Upper lobe of left lung (tissue), 6 donors: ENCODE data around the gene RBM20. TPM values are rescaled to one million over a fixed set of nuclear protein-coding genes. Genes with fewer than 3 reads are reported as not detected.

Experiments
- ATAC-seq, 2 donors: fragments of 200-7000 bp; cut with Tn5 transposase; one replicate each; pipeline ENCODE4 v1.9.1; 2022; ENCODE audit warnings: mild to moderate bottlenecking in 2 of 2, moderate library complexity in 2 of 2; ENCODE audit not compliant: low FRiP score in 2 of 2
- DNase-seq, 2 donors: peaks; one replicate each; pipeline ENCODE4 v3.0.0-alpha.2; 2019 to 2020
- H3K27ac ChIP-seq, 4 donors: fragments of 200-600 bp; sonication (generic); one replicate each; pipeline ENCODE4 v1.5.1; 2016 to 2019
- H3K27me3 ChIP-seq, 4 donors: fragments of 200-600 bp; sonication (generic); one replicate each; pipeline ENCODE4 v1.5.1; 2017 to 2019
- H3K36me3 ChIP-seq, 4 donors: fragments of 200-600 bp; sonication (generic); one replicate each; pipeline ENCODE4 v1.5.1; 2016 to 2019
- H3K4me1 ChIP-seq, 4 donors: fragments of 200-600 bp; sonication (generic); one replicate each; pipeline ENCODE4 v1.5.1; 2018 to 2019
- H3K4me3 ChIP-seq, 4 donors: fragments of 200-600 bp; sonication (generic); one replicate each; pipeline ENCODE4 v1.5.1; 2017 to 2019; ENCODE audit warnings: mild to moderate bottlenecking in 2 of 4, moderate library complexity in 1 of 4
- H3K9me3 ChIP-seq, 4 donors: fragments of 200-600 bp; sonication (generic); one replicate each; pipeline ENCODE4 v1.5.1; 2018 to 2019
- CTCF ChIP-seq, 6 experiments: fragments of 450-650 bp in 4 of 6; fragments of 200-600 bp in 2 of 6; sonication (generic) in 2 of 6; IDR thresholded peaks; one replicate each; pipeline ENCODE4 v1.5.1; 2016 to 2019; ENCODE audit warnings: antibody characterized with exemption in 6 of 6
- EP300 ChIP-seq, 4 donors: sonication (generic); formaldehyde crosslinking; IDR thresholded peaks; one replicate each; pipeline ENCODE4 v1.5.1; 2017; ENCODE audit warnings: antibody characterized with exemption in 4 of 4, control low read depth in 2 of 4
- POLR2A ChIP-seq, 4 donors: fragments of 450-650 bp; IDR thresholded peaks; one replicate each; pipeline ENCODE4 v1.5.1; 2016 to 2017; ENCODE audit warnings: antibody characterized with exemption in 4 of 4, mild to moderate bottlenecking in 2 of 4
- POLR2AphosphoS5 ChIP-seq, 2 donors: sonication (generic); formaldehyde crosslinking; IDR thresholded peaks; one replicate each; pipeline ENCODE4 v1.5.1; 2017; ENCODE audit warnings: antibody characterized with exemption in 2 of 2
- WGBS, 2 donors: methylation state at CpG; one replicate each; pipeline ENCODE4 v1.1.5; 2017 to 2018; 5-methylcytosine and 5-hydroxymethylcytosine counted together
- total RNA-seq, 6 donors: library from RNA; depleted of rRNA in 4 of 6; stranded (reverse); fragments of >200 nt in 4 of 6; gene quantifications; one replicate each; pipeline versions ENCODE4 v1.1.0 to v1.2.1, GENCODE V29; 2016 to 2021
- donor health status: DM: no; HTN: no; CAD: no; lungs with moderate emphysema.
- donor health status: DM: no; HTN: yes; CAD: no; lungs with severe emphysema.

RBM20 gene
- total RNA-seq, 6 donors from 2014 or later, result 0.11 to 7.5 (median 1.5) TPM

- 77 to 87% methylated on average over 8 of the region's 8 CpGs for WGBS, 2 donors
- no peaks in the 10 kb centered on the region for H3K36me3 ChIP-seq
- TF ChIP-seq POLR2A (IDR thresholded peaks at IDR 0.05), result no peak
- TF ChIP-seq CTCF (IDR thresholded peaks at IDR 0.05), result no peak
- TF ChIP-seq POLR2AphosphoS5 (IDR thresholded peaks at IDR 0.05), result no peak
- TF ChIP-seq EP300 (IDR thresholded peaks at IDR 0.05), result no peak
- ATAC-seq (no peak), DNase-seq (no peak)
- H3K27ac ChIP-seq, result no peak overlapping the region
- H3K4me1 ChIP-seq, result peaks cover 0 to 7% (median 3%) of the 10 kb centered on the region in 4 donors
- no peak overlapping the region for H3K4me3 ChIP-seq
- H3K27me3 ChIP-seq, result no peaks in the 10 kb centered on the region
- H3K9me3 ChIP-seq, result no peaks in the 10 kb centered on the region
Measured at GRCh38 chr10:110762109-110762848, 118.1 kb downstream of the RBM20 start.

- Histone ChIP-seq H3K4me1 (peaks cover 0 to 7% (median 3%) of the 10 kb centered on the region in 4 donors), H3K9me3 (no peaks in the 10 kb centered on the region), H3K27ac (no peak overlapping the region), H3K4me3 (no peak overlapping the region), H3K36me3 (no peaks in the 10 kb centered on the region), H3K27me3 (no peaks in the 10 kb centered on the region)
- TF ChIP-seq CTCF (IDR thresholded peaks at IDR 0.05) (no peak), POLR2A (IDR thresholded peaks at IDR 0.05) (no peak), POLR2AphosphoS5 (IDR thresholded peaks at IDR 0.05) (no peak)
- ATAC-seq (no peak), DNase-seq (peak in 1 of 2 donors; percentile 14)
- 85 to 91% methylated on average over 5 of the region's 5 CpGs for WGBS, 2 donors
Measured at GRCh38 chr10:110762849-110763211, 118.7 kb downstream of the RBM20 start.

DNA sequence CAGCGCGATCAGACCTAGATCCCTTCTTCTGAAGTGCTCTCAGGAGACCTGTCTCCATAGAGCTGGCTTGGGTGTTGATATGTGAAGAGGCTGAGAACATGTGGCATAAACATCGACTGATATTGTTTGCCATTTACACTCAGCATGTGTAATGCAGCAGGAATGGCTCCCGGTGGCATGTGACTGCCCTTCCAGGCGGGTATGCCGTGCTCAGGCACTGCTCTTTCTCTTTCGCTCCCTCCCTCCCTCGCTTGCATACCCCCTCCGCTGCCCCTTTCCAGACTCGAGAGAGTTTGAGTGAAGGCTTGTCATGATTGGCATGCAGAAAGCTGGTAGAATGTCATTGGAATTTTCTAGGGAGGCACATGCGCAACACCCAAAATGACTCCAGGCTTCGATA is 120.2 kb downstream of the RBM20 start:
- Histone ChIP-seq H3K4me3 (no peak overlapping the region), H3K27me3 (no peaks in the 10 kb centered on the region), H3K27ac (no peak overlapping the region), H3K36me3 (no peaks in the 10 kb centered on the region), H3K9me3 (no peaks in the 10 kb centered on the region), H3K4me1 (peaks cover 0 to 7% (median 3%) of the 10 kb centered on the region in 4 donors)
- 59 to 67% methylated on average over 12 of the region's 12 CpGs for WGBS, 2 donors
- ATAC-seq, result no peak
- DNase-seq, result peak in 1 of 2 donors; percentile 10
- TF ChIP-seq POLR2AphosphoS5 (IDR thresholded peaks at IDR 0.05), result no peak
- TF ChIP-seq CTCF (IDR thresholded peaks at IDR 0.05), result no peak
- no peak for TF ChIP-seq EP300 (IDR thresholded peaks at IDR 0.05)
- TF ChIP-seq POLR2A (IDR thresholded peaks at IDR 0.05), result no peak

GRCh38 chr10:110764793-110765512 is 120.8 kb downstream of the RBM20 start:
- DNase-seq, result no peak
- Histone ChIP-seq H3K4me1 (peaks cover 0 to 7% (median 3%) of the 10 kb centered on the region in 4 donors), H3K27ac (no peak overlapping the region), H3K9me3 (no peaks in the 10 kb centered on the region), H3K36me3 (no peaks in the 10 kb centered on the region), H3K27me3 (no peaks in the 10 kb centered on the region), H3K4me3 (no peak overlapping the region)
- 54 to 59% methylated on average over 13 of the region's 13 CpGs for WGBS, 2 donors
- TF ChIP-seq CTCF (IDR thresholded peaks at IDR 0.05) (no peak), POLR2AphosphoS5 (IDR thresholded peaks at IDR 0.05) (no peak), POLR2A (IDR thresholded peaks at IDR 0.05) (no peak), EP300 (IDR thresholded peaks at IDR 0.05) (no peak)
- ATAC-seq, result peak; percentile 50 to 85
